Kidney epithelial cell (primary cell): ENCODE results near the gene CST6. TPM values are rescaled to one million over a fixed set of nuclear protein-coding genes. Genes with fewer than 3 reads are reported as not detected.

Source experiments
- DNase-seq: peaks from one replicate; pipeline ENCODE4 v3.0.0-alpha.2; 2010; ENCODE audit warnings: low read depth
- H3K27me3 ChIP-seq: 2 replicates; pipeline ENCODE4 v1.6.0; 2011; ENCODE audit warnings: low read length; ENCODE audit not compliant: control insufficient read depth, insufficient read depth
- H3K36me3 ChIP-seq: 2 replicates; pipeline ENCODE4 v1.5.1; 2011; ENCODE audit warnings: low read length; ENCODE audit not compliant: control insufficient read depth, insufficient read depth
- H3K4me3 ChIP-seq: 2 replicates; pipeline ENCODE4 v1.5.1; 2011; ENCODE audit warnings: low read depth, mild to moderate bottlenecking, control low read depth, low read length
- total RNA-seq: library from RNA; depleted of rRNA; stranded (reverse); fragments of >200 nt; gene quantifications from 2 replicates; pipeline ENCODE4 v1.2.3, GENCODE V29; 2015
- TF ChIP-seq, protein P1 (sequence below): IDR thresholded peaks from 2 replicates; pipeline ENCODE4 v1.5.1; 2011; ENCODE audit warnings: mild to moderate bottlenecking, moderate library complexity, low read length, control low read depth, inconsistent platforms; ENCODE audit not compliant: insufficient read depth, poor library complexity, severe bottlenecking

CST6 gene
- total RNA-seq, 1 donor from 2014 or later: 59.8 TPM

DNA sequence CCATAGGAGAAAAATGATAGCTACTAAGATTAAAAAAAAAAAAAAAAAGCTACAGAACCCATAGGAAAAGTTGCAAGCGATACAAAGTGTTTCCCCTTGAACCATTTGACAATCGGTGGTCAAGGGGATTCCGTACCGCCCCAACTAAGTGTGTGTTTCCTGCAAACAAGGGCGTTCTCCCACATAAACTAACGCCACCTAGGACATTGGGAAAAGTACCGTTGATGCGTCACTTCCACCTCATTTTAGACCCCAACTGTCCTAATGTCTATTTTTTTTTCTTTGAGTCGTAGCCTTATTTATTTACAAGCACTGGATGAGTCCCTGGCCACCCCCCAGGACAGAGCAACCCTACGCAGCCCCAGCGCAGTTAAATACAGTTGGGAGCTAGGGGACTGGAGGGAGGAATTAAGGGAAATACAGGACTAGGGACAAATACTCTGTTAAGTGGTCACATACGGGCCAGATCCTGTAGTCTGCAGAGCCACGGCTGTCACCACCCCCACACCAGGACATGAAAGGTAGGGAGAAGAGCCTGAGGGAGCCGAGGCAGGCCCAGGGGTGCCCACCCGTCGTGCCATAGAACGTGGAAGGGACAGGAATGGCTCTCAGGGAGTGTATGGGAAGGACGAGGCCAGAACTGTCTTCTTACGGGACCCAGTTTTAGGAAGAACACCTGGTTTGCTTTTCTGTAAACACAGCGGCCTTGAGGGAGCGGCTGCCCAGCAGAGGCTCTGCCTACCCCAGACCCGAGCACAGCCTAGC is 28.8 kb upstream of the CST6 start:
- TF ChIP-seq, protein P1, sequence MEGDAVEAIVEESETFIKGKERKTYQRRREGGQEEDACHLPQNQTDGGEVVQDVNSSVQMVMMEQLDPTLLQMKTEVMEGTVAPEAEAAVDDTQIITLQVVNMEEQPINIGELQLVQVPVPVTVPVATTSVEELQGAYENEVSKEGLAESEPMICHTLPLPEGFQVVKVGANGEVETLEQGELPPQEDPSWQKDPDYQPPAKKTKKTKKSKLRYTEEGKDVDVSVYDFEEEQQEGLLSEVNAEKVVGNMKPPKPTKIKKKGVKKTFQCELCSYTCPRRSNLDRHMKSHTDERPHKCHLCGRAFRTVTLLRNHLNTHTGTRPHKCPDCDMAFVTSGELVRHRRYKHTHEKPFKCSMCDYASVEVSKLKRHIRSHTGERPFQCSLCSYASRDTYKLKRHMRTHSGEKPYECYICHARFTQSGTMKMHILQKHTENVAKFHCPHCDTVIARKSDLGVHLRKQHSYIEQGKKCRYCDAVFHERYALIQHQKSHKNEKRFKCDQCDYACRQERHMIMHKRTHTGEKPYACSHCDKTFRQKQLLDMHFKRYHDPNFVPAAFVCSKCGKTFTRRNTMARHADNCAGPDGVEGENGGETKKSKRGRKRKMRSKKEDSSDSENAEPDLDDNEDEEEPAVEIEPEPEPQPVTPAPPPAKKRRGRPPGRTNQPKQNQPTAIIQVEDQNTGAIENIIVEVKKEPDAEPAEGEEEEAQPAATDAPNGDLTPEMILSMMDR: no peak
- no peak for DNase-seq
- H3K36me3 ChIP-seq: peaks cover 1% of the 10 kb centered on the region

GRCh38 chr11:65983589-65983987 is 28.2 kb upstream of the CST6 start:
- Histone ChIP-seq H3K36me3 (peaks cover 1% of the 10 kb centered on the region), H3K27me3 (no peaks in the 10 kb centered on the region), H3K4me3 (no peak overlapping the region)
- DNase-seq: no peak
- TF ChIP-seq, protein P1: no peak

More for the DNA sequence above, 28.8 kb upstream of the CST6 start:
- H3K27me3 ChIP-seq: no peaks in the 10 kb centered on the region
- no peak overlapping the region for H3K4me3 ChIP-seq

- TF ChIP-seq, protein P1: no peak
- DNase-seq: no peak
- Histone ChIP-seq H3K36me3 (no peaks in the 10 kb centered on the region), H3K4me3 (no peak overlapping the region), H3K27me3 (no peaks in the 10 kb centered on the region)
Measured at GRCh38 chr11:65987336-65987735, 24.5 kb upstream of the CST6 start.

- TF ChIP-seq, protein P1: peak; percentile 88
- Histone ChIP-seq H3K36me3 (no peaks in the 10 kb centered on the region), H3K27me3 (no peaks in the 10 kb centered on the region), H3K4me3 (no peak overlapping the region)
- peak; percentile 75 for DNase-seq
Measured at GRCh38 chr11:65988791-65989592, 22.8 kb upstream of the CST6 start.

DNA sequence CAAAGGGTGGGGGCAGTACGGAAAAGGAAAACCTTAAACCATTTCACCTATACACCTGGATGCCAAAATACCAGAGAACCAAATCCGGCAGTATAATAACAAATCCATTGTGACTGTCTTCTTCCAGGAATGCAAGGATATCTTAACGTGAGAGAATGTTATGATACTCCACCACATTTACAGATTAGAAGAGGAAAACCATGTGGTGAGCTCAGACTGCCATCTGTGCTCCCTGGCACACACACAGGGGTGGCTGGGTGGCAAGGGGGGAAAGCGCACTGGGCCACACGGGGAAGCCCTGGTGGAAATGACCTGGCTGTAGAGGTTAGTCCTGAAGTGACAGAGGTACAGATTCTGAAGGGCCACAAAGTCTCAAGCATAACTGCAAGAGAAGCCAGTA is 19.8 kb upstream of the CST6 start:
- no peak for DNase-seq
- H3K36me3 ChIP-seq: no peaks in the 10 kb centered on the region
- H3K27me3 ChIP-seq: no peaks in the 10 kb centered on the region
- TF ChIP-seq, protein P1: no peak
- H3K4me3 ChIP-seq: no peak overlapping the region
